Activated T-cell treated with anti-CD3 and anti-CD28 coated beads, Interleukin-2, amount 50 U/mL, for 72 hours (primary cell): ENCODE data around the gene HOXD1. TPM values are rescaled to one million over a fixed set of nuclear protein-coding genes. Genes with fewer than 3 reads are reported as not detected.

ENCODE experiments used
- ATAC-seq, 2 donors: fragments of 150-1000 bp; cut with Tn5 transposase; replicated peaks in 1 of 2; 2 replicates each; pipeline ENCODE4 v1.10.0; 2021; ENCODE audit warnings: moderate library complexity in 2 of 2, mild to moderate bottlenecking in 1 of 2
- DNase-seq, 2 donors: peaks; one replicate each; pipeline ENCODE4 v3.0.0; 2021 to 2022; ENCODE audit warnings: mixed read lengths in 1 of 2
- H3K27ac Mint-ChIP-seq: one replicate; pipeline ENCODE4 v1.8.0; 2022; ENCODE audit warnings: mild to moderate bottlenecking, moderate library complexity, mixed read lengths
- H3K27me3 Mint-ChIP-seq: one replicate; pipeline ENCODE4 v1.8.0; 2022; ENCODE audit warnings: low read depth, mixed read lengths
- H3K36me3 Mint-ChIP-seq, 2 donors: one replicate each; pipeline ENCODE4 v1.8.0; 2022; ENCODE audit warnings: mixed read lengths in 2 of 2, mild to moderate bottlenecking in 1 of 2; ENCODE audit not compliant: insufficient read depth in 2 of 2
- H3K4me1 Mint-ChIP-seq: one replicate; pipeline ENCODE4 v1.8.0; 2022; ENCODE audit warnings: low read depth, mixed read lengths
- H3K4me3 Mint-ChIP-seq, 2 donors: one replicate each; pipeline ENCODE4 v1.8.0; 2022; ENCODE audit warnings: mild to moderate bottlenecking in 2 of 2, mixed read lengths in 2 of 2, moderate library complexity in 2 of 2
- H3K9me3 Mint-ChIP-seq, 2 donors: one replicate each; pipeline ENCODE4 v1.8.0; 2022; ENCODE audit warnings: mixed read lengths in 2 of 2
- total RNA-seq, 2 donors: library from RNA; stranded (reverse); gene quantifications; one replicate each; pipeline ENCODE4 v1.2.3, GENCODE V29; 2022

Gene HOXD1
- total RNA-seq, 2 donors from 2014 or later, result not detected

- H3K27ac Mint-ChIP-seq, result no peak overlapping the region
- H3K4me1 Mint-ChIP-seq, result peaks cover 4% of the 10 kb centered on the region
- ATAC-seq, result no peak
- H3K9me3 Mint-ChIP-seq, result no peaks in the 10 kb centered on the region
- no peaks in the 10 kb centered on the region for H3K36me3 Mint-ChIP-seq
- peaks cover 83% of the 10 kb centered on the region for H3K27me3 Mint-ChIP-seq
- DNase-seq, result no peak
- no peak overlapping the region for H3K4me3 Mint-ChIP-seq
Measured at GRCh38 chr2:176148751-176149421, 39.6 kb upstream of the HOXD1 start.

GRCh38 chr2:176149481-176149938 lies 39.0 kb upstream of the HOXD1 start:
- Mint-ChIP-seq H3K9me3 (no peaks in the 10 kb centered on the region), H3K4me3 (no peak overlapping the region), H3K27me3 (peaks cover 89% of the 10 kb centered on the region), H3K4me1 (peaks cover 4% of the 10 kb centered on the region), H3K27ac (no peak overlapping the region), H3K36me3 (no peaks in the 10 kb centered on the region)
- DNase-seq (no peak), ATAC-seq (no peak)

DNA sequence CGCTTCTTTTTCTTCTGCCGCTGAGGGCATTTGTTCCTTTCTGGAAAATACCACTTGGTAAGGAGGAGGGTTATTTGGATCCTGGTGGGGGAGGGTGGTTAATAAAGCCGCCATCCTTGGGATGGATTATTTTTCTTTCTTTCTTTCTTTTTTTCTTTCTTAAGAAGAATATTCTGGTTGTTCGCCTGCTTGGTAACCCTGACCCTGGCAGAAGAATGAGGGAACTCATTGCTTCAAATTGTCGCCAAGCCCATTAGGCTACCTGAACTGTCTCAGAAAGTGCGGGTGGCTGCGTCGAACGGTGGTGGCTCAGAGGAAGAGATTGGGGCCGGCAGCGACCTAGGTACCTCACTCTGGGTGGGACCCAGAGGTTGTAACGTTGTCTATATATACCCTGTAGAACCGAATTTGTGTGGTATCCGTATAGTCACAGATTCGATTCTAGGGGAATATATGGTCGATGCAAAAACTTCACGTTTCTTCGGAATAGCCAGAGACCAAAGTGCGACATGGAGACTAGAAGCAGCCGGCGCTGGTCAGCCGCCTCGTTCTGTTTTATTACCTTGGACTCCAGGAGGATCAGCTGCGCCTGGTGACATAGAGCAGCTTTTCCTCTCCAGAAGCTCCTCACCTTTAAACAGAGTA lies 38.4 kb upstream of the HOXD1 start:
- Mint-ChIP-seq H3K27ac (no peak overlapping the region), H3K4me1 (peaks cover 4% of the 10 kb centered on the region)

GRCh38 chr2:176150584-176151441 lies 37.7 kb upstream of the HOXD1 start:
- no peaks in the 10 kb centered on the region for H3K36me3 Mint-ChIP-seq
- DNase-seq (no peak), ATAC-seq (no peak)
- peaks cover 89% of the 10 kb centered on the region for H3K27me3 Mint-ChIP-seq
- H3K27ac Mint-ChIP-seq, result no peak overlapping the region
- peak overlapping the region in 1 of 2 donors; percentile 1 for H3K4me3 Mint-ChIP-seq
- no peaks in the 10 kb centered on the region for H3K9me3 Mint-ChIP-seq
- peaks cover 4% of the 10 kb centered on the region for H3K4me1 Mint-ChIP-seq

More for the DNA sequence above, 38.4 kb upstream of the HOXD1 start:
- no peak for ATAC-seq
- no peaks in the 10 kb centered on the region for H3K36me3 Mint-ChIP-seq
- DNase-seq, result no peak
- peaks cover 89% of the 10 kb centered on the region for H3K27me3 Mint-ChIP-seq
- H3K9me3 Mint-ChIP-seq, result no peaks in the 10 kb centered on the region
- H3K4me3 Mint-ChIP-seq, result peak overlapping the region in 1 of 2 donors; percentile 1

DNA sequence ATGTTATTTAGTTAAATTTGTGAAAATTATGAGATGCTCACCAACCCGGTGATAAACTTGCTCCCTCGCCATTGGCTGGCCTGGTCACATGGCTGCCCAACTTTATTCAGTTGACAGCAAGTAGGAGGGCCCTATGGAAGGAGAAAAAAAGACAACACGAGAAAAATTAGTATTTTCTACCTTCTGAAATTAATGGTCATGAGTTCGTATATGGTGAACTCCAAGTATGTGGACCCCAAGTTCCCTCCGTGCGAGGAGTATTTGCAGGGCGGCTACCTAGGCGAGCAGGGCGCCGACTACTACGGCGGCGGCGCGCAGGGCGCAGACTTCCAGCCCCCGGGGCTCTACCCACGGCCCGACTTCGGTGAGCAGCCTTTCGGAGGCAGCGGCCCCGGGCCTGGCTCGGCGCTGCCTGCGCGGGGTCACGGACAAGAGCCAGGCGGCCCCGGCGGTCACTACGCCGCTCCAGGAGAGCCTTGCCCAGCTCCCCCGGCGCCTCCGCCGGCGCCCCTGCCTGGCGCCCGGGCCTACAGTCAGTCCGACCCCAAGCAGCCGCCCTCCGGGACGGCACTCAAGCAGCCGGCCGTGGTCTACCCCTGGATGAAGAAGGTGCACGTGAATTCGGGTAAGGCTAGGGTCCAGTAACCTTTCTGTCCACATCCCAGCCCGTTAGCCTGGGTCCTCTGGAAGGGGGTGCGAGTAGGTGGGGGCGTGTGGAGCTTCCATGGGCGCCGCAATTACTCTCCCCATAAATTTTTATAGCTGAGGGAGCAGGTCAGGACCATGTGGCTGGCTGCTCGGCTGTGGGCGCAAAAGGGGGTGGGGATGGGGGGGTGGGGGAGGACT lies 36.8 kb upstream of the HOXD1 start, which contains the start of gene HOXD4:
Gene HOXD4 (plus strand): TSS at position 109 of the 846 bp plus-strand sequence. CDS start 84 bp downstream, at position 193.
- no peaks in the 10 kb centered on the region for H3K9me3 Mint-ChIP-seq
- no peak for DNase-seq
- peaks cover 4% of the 10 kb centered on the region for H3K4me1 Mint-ChIP-seq
- no peak for ATAC-seq
- peaks cover 89% of the 10 kb centered on the region for H3K27me3 Mint-ChIP-seq
- H3K36me3 Mint-ChIP-seq, result no peaks in the 10 kb centered on the region
- H3K4me3 Mint-ChIP-seq, result peak within 1 kb of the TSS; percentile 37 to 57
- H3K27ac Mint-ChIP-seq, result no peak within 1 kb of the TSS

DNA sequence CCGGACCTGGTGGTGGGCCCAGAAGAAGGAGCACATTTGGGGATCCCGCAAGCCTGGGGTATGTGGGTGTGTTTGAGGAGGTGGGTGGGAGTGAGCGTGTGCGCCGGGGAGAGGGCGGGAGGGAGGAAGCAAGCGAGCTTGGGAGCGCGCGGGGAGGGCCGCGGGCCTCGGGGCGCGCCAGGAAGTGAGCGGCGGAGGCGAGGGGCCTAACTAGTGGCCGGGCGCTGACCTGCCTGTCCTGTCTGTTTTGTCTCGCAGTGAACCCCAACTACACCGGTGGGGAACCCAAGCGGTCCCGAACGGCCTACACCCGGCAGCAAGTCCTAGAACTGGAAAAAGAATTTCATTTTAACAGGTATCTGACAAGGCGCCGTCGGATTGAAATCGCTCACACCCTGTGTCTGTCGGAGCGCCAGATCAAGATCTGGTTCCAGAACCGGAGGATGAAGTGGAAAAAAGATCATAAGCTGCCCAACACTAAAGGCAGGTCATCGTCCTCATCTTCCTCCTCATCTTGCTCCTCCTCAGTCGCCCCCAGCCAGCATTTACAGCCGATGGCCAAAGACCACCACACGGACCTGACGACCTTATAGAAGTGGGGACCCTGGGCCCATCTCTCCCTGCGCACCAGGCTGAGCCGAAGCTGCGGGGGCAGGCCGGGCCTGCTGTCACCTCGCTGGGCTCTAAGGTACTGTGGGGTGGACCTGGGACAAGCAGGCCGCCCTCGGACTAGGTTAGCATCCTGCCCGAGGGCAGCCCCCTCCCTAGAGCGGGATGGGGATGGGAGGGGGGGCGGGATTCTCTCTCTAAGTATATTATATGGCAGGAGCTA lies 35.9 kb upstream of the HOXD1 start:
- Mint-ChIP-seq H3K4me1 (peaks cover 8% of the 10 kb centered on the region), H3K36me3 (no peaks in the 10 kb centered on the region), H3K27ac (no peak overlapping the region), H3K4me3 (peak overlapping the region; percentile 37 to 57), H3K27me3 (peaks cover 87% of the 10 kb centered on the region), H3K9me3 (no peaks in the 10 kb centered on the region)
- ATAC-seq, result no peak
- DNase-seq, result no peak

DNA sequence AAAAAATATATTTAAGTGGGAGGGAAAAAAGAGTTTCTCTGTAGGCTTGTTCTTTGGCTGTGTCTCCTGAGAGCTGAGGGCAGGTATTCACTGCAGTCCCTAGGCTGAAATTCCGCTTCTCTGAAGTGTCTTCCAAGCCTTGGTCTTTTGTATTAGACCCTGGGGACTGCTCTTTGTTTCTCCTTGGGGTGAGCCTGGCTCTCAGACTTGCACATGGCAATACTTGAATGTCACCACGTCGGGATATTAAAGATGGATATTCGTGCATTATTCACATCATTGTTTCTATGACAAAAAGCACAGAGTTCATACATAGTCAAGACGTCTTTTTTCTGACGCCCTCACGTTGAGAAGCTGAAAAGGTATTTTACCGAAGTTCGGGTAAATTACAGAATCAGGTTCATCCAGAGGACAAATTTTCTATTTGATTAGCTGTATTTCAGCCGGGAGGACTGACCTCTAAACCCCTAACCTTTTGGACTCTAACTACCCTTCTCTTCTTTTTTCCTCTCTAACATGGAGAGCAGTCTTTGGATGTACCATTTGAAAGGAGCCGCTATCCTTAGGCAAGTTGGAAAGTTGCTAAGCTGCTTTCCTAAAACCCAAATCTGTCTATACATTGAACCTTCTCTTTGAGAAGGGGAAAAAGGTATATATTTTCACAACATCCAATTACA lies 33.8 kb upstream of the HOXD1 start:
- Mint-ChIP-seq H3K4me3 (no peak overlapping the region), H3K9me3 (no peaks in the 10 kb centered on the region), H3K27me3 (peaks cover 76% of the 10 kb centered on the region), H3K36me3 (no peaks in the 10 kb centered on the region), H3K27ac (no peak overlapping the region), H3K4me1 (peaks cover 14% of the 10 kb centered on the region)
- DNase-seq (no peak), ATAC-seq (no peak)

GRCh38 chr2:176155356-176156044 lies 33.0 kb upstream of the HOXD1 start:
- no peak for ATAC-seq
- DNase-seq, result no peak
- H3K9me3 Mint-ChIP-seq, result no peaks in the 10 kb centered on the region
- H3K4me1 Mint-ChIP-seq, result peaks cover 14% of the 10 kb centered on the region
- H3K4me3 Mint-ChIP-seq, result no peak overlapping the region
- H3K36me3 Mint-ChIP-seq, result no peaks in the 10 kb centered on the region
- peaks cover 72% of the 10 kb centered on the region for H3K27me3 Mint-ChIP-seq
- H3K27ac Mint-ChIP-seq, result no peak overlapping the region

DNA sequence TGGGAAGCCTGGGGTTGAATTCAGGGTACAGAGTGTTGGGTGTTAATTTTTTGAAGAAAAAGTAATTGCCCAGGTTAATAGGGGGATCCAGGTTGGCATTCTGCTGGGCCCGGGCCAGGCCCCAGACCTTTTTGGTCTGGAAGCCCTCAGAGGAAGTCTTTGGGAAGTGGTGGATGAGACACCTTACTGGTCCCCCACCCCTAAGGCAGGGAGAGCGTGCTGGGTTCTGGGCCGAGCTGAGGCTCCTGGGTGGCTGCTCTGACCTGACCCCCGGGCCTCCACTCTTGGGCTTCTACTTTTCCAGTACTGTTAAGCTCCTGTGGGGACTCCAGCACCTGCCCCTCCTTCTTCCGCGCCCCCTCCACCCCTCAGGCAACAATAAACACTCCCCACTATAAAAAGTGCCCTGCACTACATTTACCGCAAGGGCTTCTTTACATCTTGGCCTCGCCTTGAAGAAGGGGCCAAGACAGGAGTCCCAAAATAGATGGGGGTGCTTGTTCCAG lies 32.1 kb upstream of the HOXD1 start:
- ATAC-seq, result no peak
- H3K9me3 Mint-ChIP-seq, result no peaks in the 10 kb centered on the region
- no peak overlapping the region for H3K27ac Mint-ChIP-seq
- H3K36me3 Mint-ChIP-seq, result peaks cover 0 to 1% of the 10 kb centered on the region in 2 donors
- H3K27me3 Mint-ChIP-seq, result peaks cover 72% of the 10 kb centered on the region
- peaks cover 14% of the 10 kb centered on the region for H3K4me1 Mint-ChIP-seq
- DNase-seq, result no peak
- peak overlapping the region in 1 of 2 donors; percentile 46 for H3K4me3 Mint-ChIP-seq

GRCh38 chr2:176156807-176157498 lies 31.5 kb upstream of the HOXD1 start, which contains the start of gene HOXD3:
Gene HOXD3, plus strand, starts transcription at chr2:176157307. Its CDS starts 11,808 bp downstream, at chr2:176169115.
- Mint-ChIP-seq H3K27me3 (peaks cover 76% of the 10 kb centered on the region), H3K4me3 (peak within 1 kb of the TSS; percentile 71 to 78), H3K27ac (peak within 1 kb of the TSS; percentile 31), H3K9me3 (no peaks in the 10 kb centered on the region), H3K36me3 (peaks cover 0 to 1% of the 10 kb centered on the region in 2 donors), H3K4me1 (peaks cover 14% of the 10 kb centered on the region)
- DNase-seq, result no peak
- ATAC-seq, result no peak
